ENCODE results near the gene GRAMD2B. TPM values are rescaled to one million over a fixed set of nuclear protein-coding genes. Genes with fewer than 3 reads are reported as not detected.
A peak's percentile ranks its signal among the peaks of the same experiment; 100 is the strongest.

GRAMD2B gene
- polyA plus RNA-seq, 1 donor, result 54.2 TPM

DNA sequence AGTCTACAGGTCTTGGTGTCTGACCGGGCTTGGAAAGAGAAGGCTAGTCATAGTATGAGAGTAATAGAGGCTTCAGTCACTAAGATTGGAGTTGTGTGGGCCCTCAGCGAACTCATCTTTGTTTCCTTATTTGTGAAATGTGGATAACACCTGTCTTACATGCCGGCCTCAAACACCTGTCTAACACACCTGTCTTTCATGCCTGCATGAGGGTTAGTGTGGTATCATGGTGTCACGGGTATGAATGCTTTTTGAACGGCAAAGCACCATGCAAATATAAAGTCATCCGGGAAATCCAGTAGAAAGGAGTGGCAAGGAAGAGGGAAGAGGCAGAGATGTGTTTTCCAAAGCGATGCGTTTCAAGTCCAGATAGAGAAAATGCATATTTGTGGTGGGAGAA lies 25.5 kb downstream of the GRAMD2B start:
- 80% methylated on average over 2 of the region's 8 CpGs for WGBS (ENCODE audit: insufficient coverage, low lambda C conversion rate)
- Histone ChIP-seq H3K4me1 (ENCODE audit: control insufficient read depth, insufficient read depth, low read length) (peaks cover 14% of the 10 kb centered on the region), H3K4me3 (ENCODE audit: low read length) (no peak overlapping the region), H3K27ac (ENCODE audit: low read length) (no peak overlapping the region), H3K27me3 (ENCODE audit: control insufficient read depth, insufficient read depth, low read length) (no peaks in the 10 kb centered on the region), H3K9me3 (ENCODE audit: control insufficient read depth, low read depth, low read length) (no peaks in the 10 kb centered on the region), H3K36me3 (ENCODE audit: control insufficient read depth, insufficient read depth, low read length) (peaks cover 6% of the 10 kb centered on the region)
- no peak for DNase-seq

DNA sequence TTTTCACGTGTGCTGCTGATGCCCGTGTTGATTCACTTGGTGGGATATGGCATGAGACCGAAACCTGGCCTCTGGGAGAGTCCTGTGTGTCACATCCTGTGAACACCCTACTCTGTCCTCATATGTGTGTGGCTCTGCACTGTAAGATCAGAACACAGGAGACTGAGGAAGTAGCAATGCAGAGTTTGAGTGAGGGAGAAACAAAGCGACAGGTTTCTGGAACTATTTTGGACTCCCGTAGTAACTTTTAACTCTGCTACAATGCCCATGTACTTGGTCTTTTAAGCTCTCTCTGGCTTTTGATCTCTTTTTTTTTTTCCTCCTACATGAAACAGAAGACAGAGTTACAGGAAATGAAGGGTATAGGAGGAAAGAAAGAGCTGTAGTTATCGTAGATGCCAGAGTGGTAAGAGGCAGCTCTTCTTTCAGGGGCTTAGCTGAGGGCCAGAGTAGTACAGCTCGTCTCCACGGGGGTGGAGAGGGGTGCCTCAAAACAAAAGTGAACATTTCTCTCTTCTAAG lies 26.6 kb downstream of the GRAMD2B start:
- Histone ChIP-seq H3K27me3 (ENCODE audit: control insufficient read depth, insufficient read depth, low read length) (no peaks in the 10 kb centered on the region), H3K4me3 (ENCODE audit: low read length) (no peak overlapping the region), H3K36me3 (ENCODE audit: control insufficient read depth, insufficient read depth, low read length) (peaks cover 4% of the 10 kb centered on the region), H3K27ac (ENCODE audit: low read length) (no peak overlapping the region), H3K4me1 (ENCODE audit: control insufficient read depth, insufficient read depth, low read length) (peaks cover 14% of the 10 kb centered on the region), H3K9me3 (ENCODE audit: control insufficient read depth, low read depth, low read length) (no peaks in the 10 kb centered on the region)
- DNase-seq, result peak in 1 of 2 donors; percentile 27
- no CpG with 5 or more reads among the region's 8 CpGs for WGBS (ENCODE audit: insufficient coverage, low lambda C conversion rate)

DNA sequence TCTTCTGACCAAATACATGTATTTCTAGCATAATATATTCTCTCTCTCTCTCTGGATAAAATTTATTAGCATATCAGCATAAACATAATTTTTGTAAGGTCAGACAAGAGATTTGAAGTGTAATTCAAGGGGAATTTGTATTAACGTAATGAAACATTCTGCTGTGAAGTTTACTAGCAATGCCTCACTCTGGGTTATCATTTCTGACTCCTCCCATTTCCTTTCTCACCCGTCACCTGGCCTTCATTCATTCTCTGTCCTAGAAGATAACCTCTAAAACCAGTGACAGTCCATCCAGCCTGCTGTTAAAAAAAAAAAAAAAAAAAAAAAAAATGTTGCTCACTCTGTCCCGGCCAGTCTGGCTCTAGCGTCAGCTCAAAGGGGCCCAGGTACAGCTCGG lies 27.1 kb downstream of the GRAMD2B start:
- Histone ChIP-seq H3K4me3 (ENCODE audit: low read length) (no peak overlapping the region), H3K27ac (ENCODE audit: low read length) (no peak overlapping the region), H3K36me3 (ENCODE audit: control insufficient read depth, insufficient read depth, low read length) (peaks cover 3% of the 10 kb centered on the region), H3K9me3 (ENCODE audit: control insufficient read depth, low read depth, low read length) (no peaks in the 10 kb centered on the region), H3K27me3 (ENCODE audit: control insufficient read depth, insufficient read depth, low read length) (no peaks in the 10 kb centered on the region), H3K4me1 (ENCODE audit: control insufficient read depth, insufficient read depth, low read length) (peaks cover 14% of the 10 kb centered on the region)
- DNase-seq, result peak in 1 of 2 donors; percentile 28
- WGBS (ENCODE audit: insufficient coverage, low lambda C conversion rate), result 80% methylated on average over 1 of the region's 5 CpGs

DNA sequence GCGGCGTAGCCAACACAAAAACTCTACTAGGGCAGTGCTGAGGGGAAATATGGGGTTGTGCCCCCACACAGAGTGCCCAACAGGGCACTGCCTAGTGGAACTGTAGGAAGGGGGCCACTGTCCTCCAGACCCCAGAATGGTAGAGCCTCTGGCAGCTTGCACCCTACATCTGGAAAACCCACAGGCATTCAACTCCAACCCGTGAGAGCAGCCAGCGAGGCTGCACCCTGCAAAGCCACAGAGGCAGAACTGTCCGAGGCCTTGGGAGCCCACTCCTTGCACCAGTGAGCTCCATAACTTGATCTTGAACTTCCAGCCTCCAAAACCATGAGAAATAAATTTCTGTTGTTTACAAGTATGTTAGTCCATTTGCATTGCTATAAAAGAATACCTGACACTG lies 27.7 kb downstream of the GRAMD2B start:
- DNase-seq, result no peak
- Histone ChIP-seq H3K27ac (ENCODE audit: low read length) (no peak overlapping the region), H3K36me3 (ENCODE audit: control insufficient read depth, insufficient read depth, low read length) (peaks cover 3% of the 10 kb centered on the region), H3K27me3 (ENCODE audit: control insufficient read depth, insufficient read depth, low read length) (no peaks in the 10 kb centered on the region), H3K4me1 (ENCODE audit: control insufficient read depth, insufficient read depth, low read length) (peaks cover 14% of the 10 kb centered on the region), H3K4me3 (ENCODE audit: low read length) (no peak overlapping the region), H3K9me3 (ENCODE audit: control insufficient read depth, low read depth, low read length) (no peaks in the 10 kb centered on the region)
- no CpG with 5 or more reads among the region's 5 CpGs for WGBS (ENCODE audit: insufficient coverage, low lambda C conversion rate)

DNA sequence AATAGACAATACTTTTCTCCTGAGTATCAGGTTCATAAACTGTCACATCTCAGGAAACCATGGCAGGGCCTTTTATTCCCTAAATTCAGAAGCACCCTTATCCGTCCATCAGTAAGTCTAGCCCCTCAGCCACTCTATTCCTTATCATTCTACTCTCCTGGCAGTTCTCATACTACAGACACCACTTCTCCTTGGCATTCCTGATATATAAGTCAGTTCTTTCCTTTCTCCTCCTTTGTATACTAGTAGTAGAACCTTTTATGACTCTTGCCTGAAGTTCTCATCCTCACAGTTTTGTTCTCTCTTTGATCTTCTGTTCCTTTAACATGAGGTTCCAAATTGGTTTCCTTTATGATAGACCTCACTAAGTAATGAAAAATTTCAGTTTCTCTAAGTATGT lies 29.3 kb downstream of the GRAMD2B start:
- DNase-seq, result no peak
- Histone ChIP-seq H3K4me1 (ENCODE audit: control insufficient read depth, insufficient read depth, low read length) (peaks cover 4% of the 10 kb centered on the region), H3K9me3 (ENCODE audit: control insufficient read depth, low read depth, low read length) (no peaks in the 10 kb centered on the region), H3K4me3 (ENCODE audit: low read length) (no peak overlapping the region), H3K36me3 (ENCODE audit: control insufficient read depth, insufficient read depth, low read length) (peaks cover 8% of the 10 kb centered on the region), H3K27ac (ENCODE audit: low read length) (no peak overlapping the region), H3K27me3 (ENCODE audit: control insufficient read depth, insufficient read depth, low read length) (no peaks in the 10 kb centered on the region)
- no CpG with 5 or more reads among the region's 1 CpG for WGBS (ENCODE audit: insufficient coverage, low lambda C conversion rate)

DNA sequence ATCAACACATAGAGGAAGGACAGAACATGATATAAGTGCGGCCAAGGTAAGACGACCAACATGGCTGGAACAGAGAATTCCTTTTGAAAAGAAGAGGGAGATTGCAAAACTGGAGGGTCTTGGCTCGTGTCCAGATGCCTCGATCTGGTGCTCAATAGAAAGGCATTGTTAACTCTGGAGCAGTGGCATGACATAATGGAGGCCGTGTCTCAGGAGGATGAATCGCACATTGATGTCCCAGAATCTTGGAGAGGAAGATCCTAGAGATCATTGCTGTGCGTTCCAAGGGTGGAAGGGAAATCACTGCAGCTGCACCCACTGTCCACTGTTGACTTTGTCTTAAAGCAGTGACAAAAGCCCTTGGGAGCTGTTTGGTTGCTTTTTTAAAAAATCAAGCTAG lies 30.9 kb downstream of the GRAMD2B start:
- no peak for DNase-seq
- Histone ChIP-seq H3K9me3 (ENCODE audit: control insufficient read depth, low read depth, low read length) (no peaks in the 10 kb centered on the region), H3K36me3 (ENCODE audit: control insufficient read depth, insufficient read depth, low read length) (peaks cover 8% of the 10 kb centered on the region), H3K4me3 (ENCODE audit: low read length) (no peak overlapping the region), H3K4me1 (ENCODE audit: control insufficient read depth, insufficient read depth, low read length) (no peaks in the 10 kb centered on the region), H3K27me3 (ENCODE audit: control insufficient read depth, insufficient read depth, low read length) (no peaks in the 10 kb centered on the region), H3K27ac (ENCODE audit: low read length) (no peak overlapping the region)
- 70% methylated on average over 2 of the region's 7 CpGs for WGBS (ENCODE audit: insufficient coverage, low lambda C conversion rate)

DNA sequence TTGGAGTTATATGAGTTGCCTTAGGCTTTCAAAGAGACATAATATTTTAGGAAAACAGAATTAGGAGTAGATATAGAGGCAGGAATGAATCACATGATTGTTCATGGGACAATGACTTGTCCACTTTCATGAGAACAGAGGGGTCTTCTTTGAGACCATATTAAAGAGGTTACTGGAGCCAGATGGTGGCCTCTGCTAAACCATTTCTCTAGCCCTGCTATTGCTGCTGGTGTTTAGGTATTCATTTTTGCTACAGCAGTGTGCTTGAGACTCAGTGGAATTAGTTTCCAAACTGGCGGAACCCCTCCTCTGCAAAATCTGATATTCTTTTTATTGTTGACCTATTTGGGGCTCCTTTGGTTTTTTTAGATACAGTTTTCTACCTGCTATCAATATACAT lies 31.3 kb downstream of the GRAMD2B start:
- Histone ChIP-seq H3K36me3 (ENCODE audit: control insufficient read depth, insufficient read depth, low read length) (peaks cover 8% of the 10 kb centered on the region), H3K4me1 (ENCODE audit: control insufficient read depth, insufficient read depth, low read length) (no peaks in the 10 kb centered on the region), H3K27me3 (ENCODE audit: control insufficient read depth, insufficient read depth, low read length) (no peaks in the 10 kb centered on the region), H3K4me3 (ENCODE audit: low read length) (no peak overlapping the region), H3K9me3 (ENCODE audit: control insufficient read depth, low read depth, low read length) (no peaks in the 10 kb centered on the region), H3K27ac (ENCODE audit: low read length) (no peak overlapping the region)
- 100% methylated on average over 1 of the region's 1 CpG for WGBS (ENCODE audit: insufficient coverage, low lambda C conversion rate)
- DNase-seq, result no peak

DNA sequence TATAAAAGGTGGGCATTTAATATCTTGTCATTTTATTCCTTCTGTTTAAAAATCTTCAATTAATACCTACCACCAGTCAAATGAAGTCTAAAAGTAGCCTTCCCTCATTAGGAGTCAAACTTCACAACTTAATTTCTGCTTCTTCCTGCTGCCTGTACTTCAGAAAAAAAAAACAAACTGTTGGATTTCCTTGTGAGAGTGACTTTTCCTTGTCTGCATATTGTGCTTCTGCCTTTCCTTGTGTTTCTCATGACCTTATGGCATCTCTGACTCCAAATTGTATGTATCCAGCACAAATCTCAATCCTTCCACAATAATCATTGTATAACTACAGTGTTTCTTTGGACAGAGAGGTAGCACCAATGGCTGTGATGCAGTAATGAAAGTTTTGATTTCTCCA lies 32.1 kb downstream of the GRAMD2B start:
- peaks cover 8% of the 10 kb centered on the region for H3K36me3 ChIP-seq (ENCODE audit: control insufficient read depth, insufficient read depth, low read length)
- H3K27ac ChIP-seq (ENCODE audit: low read length), result no peak overlapping the region
- H3K4me3 ChIP-seq (ENCODE audit: low read length), result no peak overlapping the region
- no peaks in the 10 kb centered on the region for H3K4me1 ChIP-seq (ENCODE audit: control insufficient read depth, insufficient read depth, low read length)
- H3K27me3 ChIP-seq (ENCODE audit: control insufficient read depth, insufficient read depth, low read length), result no peaks in the 10 kb centered on the region
- no peak for DNase-seq
- no peaks in the 10 kb centered on the region for H3K9me3 ChIP-seq (ENCODE audit: control insufficient read depth, low read depth, low read length)

DNA sequence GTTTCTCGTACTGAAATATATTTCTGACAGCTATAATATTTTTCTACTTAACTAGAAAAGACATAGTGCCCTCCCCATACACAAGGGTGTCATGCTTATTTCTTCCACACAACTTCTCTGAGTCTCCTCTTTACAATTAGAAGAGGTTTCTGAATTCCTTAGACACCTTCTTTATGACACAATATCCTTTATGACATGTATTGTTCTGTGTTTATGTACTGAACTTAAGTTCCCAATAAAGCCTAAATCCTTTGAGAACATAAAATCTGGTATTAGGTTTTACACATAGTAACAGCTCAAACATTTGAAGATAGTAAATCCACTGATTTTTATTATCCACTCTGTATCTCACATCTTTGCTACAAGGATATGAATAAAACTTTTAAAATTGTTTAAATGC lies 32.5 kb downstream of the GRAMD2B start:
- H3K4me3 ChIP-seq (ENCODE audit: low read length), result no peak overlapping the region
- no peaks in the 10 kb centered on the region for H3K27me3 ChIP-seq (ENCODE audit: control insufficient read depth, insufficient read depth, low read length)
- WGBS (ENCODE audit: insufficient coverage, low lambda C conversion rate), result 100% methylated on average over 1 of the region's 1 CpG
- no peaks in the 10 kb centered on the region for H3K9me3 ChIP-seq (ENCODE audit: control insufficient read depth, low read depth, low read length)
- H3K27ac ChIP-seq (ENCODE audit: low read length), result no peak overlapping the region
- H3K36me3 ChIP-seq (ENCODE audit: control insufficient read depth, insufficient read depth, low read length), result peaks cover 8% of the 10 kb centered on the region
- DNase-seq, result no peak
- H3K4me1 ChIP-seq (ENCODE audit: control insufficient read depth, insufficient read depth, low read length), result no peaks in the 10 kb centered on the region

DNA sequence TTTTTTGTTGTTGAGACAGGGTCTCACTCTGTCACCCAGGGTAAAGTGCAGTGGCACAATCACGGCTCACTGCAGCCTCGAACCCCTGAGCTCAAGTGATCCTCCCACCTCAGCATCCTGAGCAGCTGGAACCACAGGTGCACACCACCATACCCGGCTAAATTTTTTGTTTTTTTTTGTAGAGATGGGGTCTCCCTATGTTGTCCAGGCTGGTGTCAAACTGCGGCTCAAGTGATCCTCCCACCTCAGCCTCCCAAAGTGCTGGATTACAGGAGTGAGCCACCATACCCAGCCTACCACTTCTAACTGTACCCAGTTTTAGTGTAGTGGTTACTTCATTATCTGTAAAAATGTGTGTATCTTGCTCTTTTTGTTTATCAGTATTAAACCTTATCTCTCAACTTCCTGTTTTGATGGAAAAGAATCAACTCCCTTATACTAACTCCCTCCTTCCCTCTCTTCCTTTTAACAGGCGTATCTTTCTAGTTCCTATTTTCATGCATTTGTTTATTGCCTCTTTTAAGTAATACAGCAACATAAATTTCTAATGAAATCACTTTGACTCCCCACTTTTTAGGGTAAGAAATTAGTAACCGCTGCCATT lies 33.1 kb downstream of the GRAMD2B start:
- 83% methylated on average over 1 of the region's 6 CpGs for WGBS (ENCODE audit: insufficient coverage, low lambda C conversion rate)
- no peak for DNase-seq
- H3K27ac ChIP-seq (ENCODE audit: low read length), result no peak overlapping the region
- H3K9me3 ChIP-seq (ENCODE audit: control insufficient read depth, low read depth, low read length), result no peaks in the 10 kb centered on the region
- peaks cover 8% of the 10 kb centered on the region for H3K36me3 ChIP-seq (ENCODE audit: control insufficient read depth, insufficient read depth, low read length)
- H3K4me1 ChIP-seq (ENCODE audit: control insufficient read depth, insufficient read depth, low read length), result no peaks in the 10 kb centered on the region
- no peak overlapping the region for H3K4me3 ChIP-seq (ENCODE audit: low read length)
- no peaks in the 10 kb centered on the region for H3K27me3 ChIP-seq (ENCODE audit: control insufficient read depth, insufficient read depth, low read length)

DNA sequence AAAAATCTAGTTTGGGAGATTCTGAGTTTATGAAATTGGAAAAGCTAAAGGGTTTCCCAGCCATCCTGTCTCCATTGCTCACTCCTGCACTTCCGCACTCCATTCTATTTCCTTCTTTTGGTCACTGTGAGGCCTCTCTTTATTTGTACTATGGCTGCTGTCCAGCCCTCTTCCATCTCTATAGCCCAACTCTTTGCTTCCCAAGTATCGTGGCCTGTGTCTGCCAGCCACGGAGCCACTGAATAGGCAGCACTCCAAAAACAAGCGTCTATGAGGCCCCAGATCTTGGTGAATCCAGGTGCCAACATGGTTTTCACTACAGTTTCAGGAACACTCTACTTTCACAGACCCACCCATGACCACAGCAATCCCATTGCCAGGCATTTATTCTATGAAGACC lies 37.2 kb downstream of the GRAMD2B start:
- no peak for DNase-seq
- peaks cover 13% of the 10 kb centered on the region for H3K4me1 ChIP-seq (ENCODE audit: control insufficient read depth, insufficient read depth, low read length)
- peaks cover 7% of the 10 kb centered on the region for H3K36me3 ChIP-seq (ENCODE audit: control insufficient read depth, insufficient read depth, low read length)
- 100% methylated on average over 1 of the region's 4 CpGs for WGBS (ENCODE audit: insufficient coverage, low lambda C conversion rate)
- H3K27ac ChIP-seq (ENCODE audit: low read length), result no peak overlapping the region
- H3K9me3 ChIP-seq (ENCODE audit: control insufficient read depth, low read depth, low read length), result no peaks in the 10 kb centered on the region
- H3K27me3 ChIP-seq (ENCODE audit: control insufficient read depth, insufficient read depth, low read length), result no peaks in the 10 kb centered on the region
- no peak overlapping the region for H3K4me3 ChIP-seq (ENCODE audit: low read length)

Measured in large intestine (tissue), 3 donors.